Right lung (tissue), 5 donors: ENCODE results near the gene AVPR2. TPM values are rescaled to one million over a fixed set of nuclear protein-coding genes. Genes with fewer than 3 reads are reported as not detected.

ENCODE experiments used
- DNase-seq, 2 donors: peaks; one replicate each; pipeline ENCODE4 v3.0.0-alpha.2; 2013
- polyA plus RNA-seq, 5 donors: library from polyadenylated mRNA; unstranded; fragments of 120-200 nt; gene quantifications; one replicate each; pipeline versions ENCODE4 v1.2.1 to v1.2.3, GENCODE V29; 2013; ENCODE audit warnings: inconsistent platforms in 1 of 5, low replicate concordance in 1 of 5; ENCODE audit not compliant: insufficient read length in 5 of 5, insufficient read depth in 1 of 5

Gene AVPR2
- polyA plus RNA-seq, 5 donors = 0.58 to 1.3 (median 0.73) TPM

- no peak for DNase-seq
Observed at GRCh38 chrX:153931151-153931550, 26.7 kb downstream of the AVPR2 start.

GRCh38 chrX:153931748-153932147, 27.3 kb downstream of the AVPR2 start:
- no peak for DNase-seq

GRCh38 chrX:153932220-153932915, 27.9 kb downstream of the AVPR2 start:
- DNase-seq = no peak

GRCh38 chrX:153933748-153934147, 29.3 kb downstream of the AVPR2 start:
- no peak for DNase-seq

GRCh38 chrX:153934148-153934761, 29.8 kb downstream of the AVPR2 start:
- DNase-seq = no peak

- DNase-seq = peak; percentile 60 to 63
Observed at GRCh38 chrX:153934762-153935325, 30.4 kb downstream of the AVPR2 start, which contains the start of gene NAA10. Gene NAA10, minus strand, starts transcription at chrX:153935037. Its CDS starts 133 bp downstream, at chrX:153934904.

GRCh38 chrX:153935326-153935851, 30.9 kb downstream of the AVPR2 start:
- DNase-seq = no peak

GRCh38 chrX:153937056-153937455, 32.6 kb downstream of the AVPR2 start:
- DNase-seq = no peak

GRCh38 chrX:153938226-153938786, 33.8 kb downstream of the AVPR2 start:
- no peak for DNase-seq

GRCh38 chrX:153939573-153939972, 35.1 kb downstream of the AVPR2 start:
- DNase-seq = no peak

GRCh38 chrX:153941336-153942252, 37.1 kb downstream of the AVPR2 start:
- DNase-seq = no peak

GRCh38 chrX:153944140-153944799, 39.8 kb downstream of the AVPR2 start, which contains the start of gene RENBP:
Gene RENBP, minus strand, starts transcription at chrX:153944643. Its CDS starts 33 bp downstream, at chrX:153944610.
- no peak for DNase-seq

- DNase-seq = no peak
Observed at GRCh38 chrX:153944800-153945150, 40.3 kb downstream of the AVPR2 start.

GRCh38 chrX:153945956-153946943, 41.8 kb downstream of the AVPR2 start:
- DNase-seq = no peak

GRCh38 chrX:153947009-153947769, 42.7 kb downstream of the AVPR2 start:
- DNase-seq = peak in 1 of 2 donors; percentile 46

GRCh38 chrX:153948002-153948466, 43.6 kb downstream of the AVPR2 start:
- DNase-seq = no peak

GRCh38 chrX:153948847-153949805, 44.7 kb downstream of the AVPR2 start:
- no peak for DNase-seq
